ENCODE results near the gene FXYD1. TPM values are rescaled to one million over a fixed set of nuclear protein-coding genes. Genes with fewer than 3 reads are reported as not detected.

Gene FXYD1
- total RNA-seq, 1 donor, result 0.42 TPM

DNA sequence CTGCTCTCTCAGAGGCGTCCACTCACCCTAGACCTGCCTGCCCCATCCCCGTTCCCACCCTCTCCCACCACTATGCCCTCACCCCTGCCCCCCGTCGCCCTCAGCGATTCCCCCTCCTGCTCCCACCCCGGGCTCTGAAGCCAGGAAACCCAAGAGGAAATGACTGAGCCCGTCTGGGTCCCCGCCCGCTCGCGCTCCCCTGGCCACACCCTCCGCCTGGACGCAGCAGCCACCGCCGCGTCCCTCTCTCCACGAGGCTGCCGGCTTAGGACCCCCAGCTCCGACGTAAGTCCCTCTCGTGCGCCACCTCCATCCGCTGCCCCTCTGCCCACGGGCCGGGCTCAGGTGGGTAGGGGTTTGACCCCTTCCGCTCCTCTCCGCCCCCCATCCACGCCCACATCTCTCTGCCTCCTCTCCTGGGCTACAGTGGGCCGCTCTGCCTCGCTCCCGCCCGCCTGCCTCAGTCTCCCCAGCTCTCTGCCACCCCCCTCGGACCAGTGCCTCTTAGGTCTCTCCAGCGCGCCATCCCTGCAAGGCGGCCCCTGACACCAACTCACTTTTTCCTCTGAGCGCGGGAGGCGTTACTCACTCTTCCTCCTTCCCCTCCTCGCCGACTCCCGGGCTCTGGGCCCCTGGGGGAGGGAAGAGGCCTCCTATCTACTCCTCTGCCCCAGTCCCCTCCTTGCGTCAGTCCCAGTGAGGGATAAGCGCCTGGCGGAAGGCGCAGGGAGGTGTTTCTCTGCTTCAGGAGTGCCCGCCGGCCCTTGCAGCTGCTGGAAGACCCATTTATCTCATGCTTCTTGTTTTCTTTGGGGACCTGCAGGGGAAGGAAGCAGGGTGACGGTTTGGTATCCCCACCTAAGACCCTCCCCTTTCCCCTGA lies 16.1 kb downstream of the FXYD1 start, which contains the start of gene FXYD5:
Gene FXYD5, plus strand, starts transcription at position 211 of the 882 bp plus-strand sequence. CDS start 816 bp downstream, outside the sequence.
- Histone ChIP-seq H3K4me1 (ENCODE audit: insufficient read depth, low read length) (peaks cover 51% of the 10 kb centered on the region), H3K9me3 (ENCODE audit: low read depth, low read length) (no peaks in the 10 kb centered on the region), H3K4me3 (ENCODE audit: low read length) (peak within 1 kb of the TSS; percentile 91), H3K27me3 (ENCODE audit: insufficient read depth, low read length) (no peaks in the 10 kb centered on the region)

DNA sequence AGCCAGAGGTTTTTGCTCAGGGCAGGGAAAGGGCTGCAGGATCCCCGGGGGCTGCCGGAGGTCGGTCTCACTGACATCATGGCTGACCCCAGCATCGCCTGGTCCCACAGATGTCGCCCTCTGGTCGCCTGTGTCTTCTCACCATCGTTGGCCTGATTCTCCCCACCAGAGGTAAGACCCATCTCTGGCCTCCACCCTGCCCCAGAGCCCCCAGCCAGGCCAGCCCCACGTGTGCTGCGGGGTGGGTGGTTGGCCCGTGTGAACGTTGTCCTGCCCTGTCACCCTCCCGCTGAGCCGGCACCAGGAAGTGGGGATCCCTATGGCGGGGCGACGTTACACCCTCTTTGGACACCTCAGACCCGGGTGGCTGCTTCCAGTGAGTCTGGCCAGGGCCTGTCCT lies 16.8 kb downstream of the FXYD1 start:
- H3K4me1 ChIP-seq (ENCODE audit: insufficient read depth, low read length), result peaks cover 51% of the 10 kb centered on the region
- H3K9me3 ChIP-seq (ENCODE audit: low read depth, low read length), result no peaks in the 10 kb centered on the region
- no peaks in the 10 kb centered on the region for H3K27me3 ChIP-seq (ENCODE audit: insufficient read depth, low read length)
- H3K4me3 ChIP-seq (ENCODE audit: low read length), result peak overlapping the region; percentile 91

DNA sequence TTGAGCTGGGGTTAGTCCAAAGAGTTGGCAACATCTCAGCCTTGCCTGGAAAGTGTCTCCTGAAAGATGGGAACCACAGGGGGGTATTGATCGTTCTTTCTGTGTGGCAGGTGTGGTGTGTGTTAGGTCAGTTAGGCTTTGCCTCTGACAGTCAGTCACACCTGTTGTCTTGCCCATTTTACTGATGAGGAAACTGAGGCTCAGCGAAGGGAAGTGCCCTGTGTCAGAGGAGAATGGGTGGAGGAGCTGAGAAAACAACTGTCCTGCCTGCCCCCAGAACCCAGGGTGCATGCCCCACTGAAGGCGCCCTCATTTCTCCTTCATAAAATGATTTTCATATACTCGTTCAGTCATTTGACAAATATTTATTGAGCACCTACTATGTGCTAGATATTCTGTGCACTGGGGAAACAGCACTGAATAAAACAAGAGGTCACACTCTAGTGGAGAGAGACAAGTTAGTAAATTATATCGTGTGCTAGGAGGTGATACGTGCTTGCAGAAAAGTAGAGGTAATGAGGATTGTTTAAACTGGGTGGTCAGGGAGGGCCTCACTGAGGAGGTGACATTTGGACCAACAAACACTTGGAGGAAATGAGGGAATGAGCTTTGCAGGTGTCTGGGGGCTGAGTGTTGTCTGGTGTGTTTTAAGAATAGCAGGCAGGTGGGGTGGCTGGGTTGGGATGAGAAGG lies 17.5 kb downstream of the FXYD1 start:
- Histone ChIP-seq H3K4me1 (ENCODE audit: insufficient read depth, low read length) (peaks cover 51% of the 10 kb centered on the region), H3K9me3 (ENCODE audit: low read depth, low read length) (no peaks in the 10 kb centered on the region), H3K4me3 (ENCODE audit: low read length) (peak overlapping the region; percentile 91), H3K27me3 (ENCODE audit: insufficient read depth, low read length) (no peaks in the 10 kb centered on the region)

DNA sequence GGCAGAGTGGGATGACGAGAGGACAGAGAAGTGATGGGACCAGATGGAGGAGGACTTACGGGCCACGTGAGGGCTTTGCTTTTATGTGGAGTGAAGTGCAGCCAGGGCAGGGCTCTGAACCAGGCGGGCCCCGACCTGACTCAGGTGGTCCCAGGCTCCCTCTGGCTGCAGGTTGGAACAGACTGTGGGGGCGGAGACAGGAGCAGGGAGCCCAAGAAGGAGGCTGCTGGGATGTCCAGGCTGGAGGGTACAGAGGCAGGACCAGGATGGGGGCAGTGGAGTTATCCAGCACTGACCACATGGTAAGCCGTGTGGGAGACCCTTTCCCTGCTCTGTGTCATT lies 18.0 kb downstream of the FXYD1 start:
- H3K27me3 ChIP-seq (ENCODE audit: insufficient read depth, low read length), result no peaks in the 10 kb centered on the region
- H3K9me3 ChIP-seq (ENCODE audit: low read depth, low read length), result no peaks in the 10 kb centered on the region
- H3K4me1 ChIP-seq (ENCODE audit: insufficient read depth, low read length), result peaks cover 51% of the 10 kb centered on the region
- H3K4me3 ChIP-seq (ENCODE audit: low read length), result no peak overlapping the region

DNA sequence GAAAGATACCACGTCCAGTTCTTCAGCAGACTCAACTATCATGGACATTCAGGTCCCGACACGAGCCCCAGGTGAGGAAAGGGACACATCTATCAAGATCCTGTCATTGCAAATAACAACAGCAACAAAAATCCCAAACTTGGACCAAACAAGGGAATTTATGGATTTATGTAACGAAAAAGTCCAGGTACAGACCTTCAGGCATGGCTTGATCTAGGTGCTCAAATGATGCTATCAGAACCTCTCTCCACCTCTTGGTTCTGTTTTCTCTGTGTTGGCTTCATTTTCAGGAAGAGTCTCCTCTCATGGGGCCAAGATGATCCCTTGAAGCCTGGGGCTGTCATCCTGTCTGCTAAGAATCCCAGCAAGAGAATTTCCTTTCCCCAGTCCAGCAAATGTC lies 18.8 kb downstream of the FXYD1 start:
- peaks cover 43% of the 10 kb centered on the region for H3K4me1 ChIP-seq (ENCODE audit: insufficient read depth, low read length)
- H3K9me3 ChIP-seq (ENCODE audit: low read depth, low read length), result no peaks in the 10 kb centered on the region
- no peak overlapping the region for H3K4me3 ChIP-seq (ENCODE audit: low read length)
- no peaks in the 10 kb centered on the region for H3K27me3 ChIP-seq (ENCODE audit: insufficient read depth, low read length)

DNA sequence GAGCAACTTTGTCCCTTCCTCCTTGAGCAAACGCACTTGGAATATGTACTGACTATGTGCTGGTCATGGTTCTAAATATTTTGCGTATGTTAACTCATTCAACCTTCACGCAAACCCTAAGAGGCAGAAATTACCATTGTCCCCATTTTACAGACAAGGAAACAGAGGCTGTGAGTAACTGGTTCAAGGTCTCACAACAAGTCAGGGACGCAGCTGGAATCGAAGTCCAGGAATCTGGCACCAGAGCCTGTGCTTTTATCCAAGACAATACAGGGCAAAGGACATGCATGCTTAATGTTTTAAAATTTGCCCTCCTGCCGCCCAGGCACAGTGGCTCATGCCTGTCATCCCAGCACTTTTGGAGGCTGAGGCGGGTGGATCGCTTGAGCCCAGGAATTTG lies 21.0 kb downstream of the FXYD1 start:
- Histone ChIP-seq H3K27me3 (ENCODE audit: insufficient read depth, low read length) (no peaks in the 10 kb centered on the region), H3K9me3 (ENCODE audit: low read depth, low read length) (no peaks in the 10 kb centered on the region), H3K4me3 (ENCODE audit: low read length) (no peak overlapping the region), H3K4me1 (ENCODE audit: insufficient read depth, low read length) (peaks cover 28% of the 10 kb centered on the region)

DNA sequence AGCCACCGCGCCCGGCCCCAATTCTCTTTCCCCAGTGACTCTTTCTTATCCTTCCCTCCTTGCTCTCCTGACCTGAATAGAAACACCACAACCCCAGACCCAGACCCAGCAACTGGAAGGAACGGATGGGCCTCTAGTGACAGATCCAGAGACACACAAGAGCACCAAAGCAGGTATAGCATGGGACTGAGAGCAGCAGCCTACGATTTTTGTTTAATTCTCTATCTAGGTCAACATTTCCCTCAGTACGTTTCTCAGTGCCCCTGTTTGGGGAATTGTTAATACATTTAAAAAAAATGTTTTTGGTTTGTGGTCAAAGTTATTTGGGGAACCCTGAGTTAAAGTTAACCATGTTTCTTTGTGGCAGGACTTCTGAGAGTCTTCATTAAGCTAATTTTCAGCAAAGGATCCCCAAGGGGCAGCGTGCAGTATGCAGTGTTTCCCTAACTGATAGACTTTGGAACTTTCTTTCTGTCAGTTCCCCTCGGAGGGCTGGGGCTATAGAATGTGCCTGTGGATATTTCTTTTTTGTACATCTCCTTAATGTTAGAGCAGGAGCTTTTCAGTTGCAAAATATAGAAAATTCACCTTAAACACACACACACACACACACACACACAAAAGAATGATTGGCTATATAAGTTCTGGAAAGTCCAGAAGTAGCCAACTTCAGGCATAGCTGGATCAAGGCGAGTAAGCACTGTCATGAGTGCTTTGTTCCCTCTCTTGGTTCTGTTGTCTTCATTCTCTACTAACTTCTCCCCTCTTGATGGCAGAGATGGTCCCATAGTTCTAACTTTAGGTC lies 22.2 kb downstream of the FXYD1 start:
- Histone ChIP-seq H3K4me3 (ENCODE audit: low read length) (no peak overlapping the region), H3K27me3 (ENCODE audit: insufficient read depth, low read length) (no peaks in the 10 kb centered on the region), H3K4me1 (ENCODE audit: insufficient read depth, low read length) (peaks cover 22% of the 10 kb centered on the region), H3K9me3 (ENCODE audit: low read depth, low read length) (no peaks in the 10 kb centered on the region)

DNA sequence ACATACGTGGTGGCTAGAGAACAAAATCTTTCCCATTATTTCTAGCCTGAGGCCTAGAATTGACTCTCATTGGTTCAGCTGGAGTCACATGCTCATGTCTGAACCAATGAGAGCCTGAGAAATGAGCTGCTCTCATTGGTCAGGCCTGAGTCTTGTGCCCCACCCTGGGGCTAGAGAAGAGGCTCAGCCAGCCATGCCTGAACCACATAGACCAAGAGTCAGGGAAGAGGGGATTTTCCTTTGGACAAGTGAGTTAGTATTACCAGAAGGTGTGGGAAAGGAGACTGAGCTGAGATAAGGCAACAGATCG lies 22.8 kb downstream of the FXYD1 start:
- Histone ChIP-seq H3K9me3 (ENCODE audit: low read depth, low read length) (no peaks in the 10 kb centered on the region), H3K4me1 (ENCODE audit: insufficient read depth, low read length) (peaks cover 17% of the 10 kb centered on the region), H3K4me3 (ENCODE audit: low read length) (no peak overlapping the region), H3K27me3 (ENCODE audit: insufficient read depth, low read length) (no peaks in the 10 kb centered on the region)

DNA sequence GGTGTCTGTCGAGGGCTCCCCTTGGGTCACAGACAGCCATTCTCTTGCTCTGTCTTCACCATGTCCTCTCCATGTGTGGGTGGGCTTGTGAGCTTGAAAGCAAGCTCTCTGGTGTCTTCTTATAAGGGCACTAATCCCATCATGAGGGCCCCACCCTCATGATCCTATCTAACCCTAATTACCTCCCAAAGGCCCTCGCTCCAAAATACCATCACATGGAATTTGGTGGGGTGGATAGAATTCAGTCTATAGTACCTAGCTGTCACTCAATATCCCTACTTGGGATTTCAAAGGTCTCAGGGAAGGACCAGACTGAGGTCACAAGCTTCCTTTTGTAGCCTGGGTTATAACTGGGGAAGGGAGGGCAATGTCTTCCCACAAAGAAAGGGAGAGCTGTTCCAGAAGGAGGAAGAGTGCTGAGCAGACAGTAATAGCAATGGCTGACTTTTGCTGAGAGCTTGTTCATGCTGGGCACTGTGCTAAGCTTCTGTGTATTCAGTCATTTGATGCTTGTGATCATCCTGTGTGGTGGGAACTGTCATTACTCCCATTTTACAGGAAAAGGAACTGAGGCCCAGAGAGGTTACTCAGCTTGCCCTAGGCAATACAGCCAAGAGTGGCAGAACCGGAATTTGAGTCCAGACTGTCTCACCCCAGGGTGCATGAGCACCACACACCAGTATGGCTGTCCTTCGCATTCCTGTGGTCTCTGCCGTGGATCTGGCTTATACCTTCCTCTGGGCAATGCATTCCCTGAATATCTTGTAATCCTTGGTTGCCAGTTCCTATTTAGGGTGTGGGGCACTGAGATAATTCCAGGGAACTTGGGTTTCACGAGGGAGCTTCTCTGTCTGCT lies 24.1 kb downstream of the FXYD1 start:
- Histone ChIP-seq H3K4me3 (ENCODE audit: low read length) (no peak overlapping the region), H3K27me3 (ENCODE audit: insufficient read depth, low read length) (no peaks in the 10 kb centered on the region), H3K4me1 (ENCODE audit: insufficient read depth, low read length) (peaks cover 20% of the 10 kb centered on the region), H3K9me3 (ENCODE audit: low read depth, low read length) (no peaks in the 10 kb centered on the region)

DNA sequence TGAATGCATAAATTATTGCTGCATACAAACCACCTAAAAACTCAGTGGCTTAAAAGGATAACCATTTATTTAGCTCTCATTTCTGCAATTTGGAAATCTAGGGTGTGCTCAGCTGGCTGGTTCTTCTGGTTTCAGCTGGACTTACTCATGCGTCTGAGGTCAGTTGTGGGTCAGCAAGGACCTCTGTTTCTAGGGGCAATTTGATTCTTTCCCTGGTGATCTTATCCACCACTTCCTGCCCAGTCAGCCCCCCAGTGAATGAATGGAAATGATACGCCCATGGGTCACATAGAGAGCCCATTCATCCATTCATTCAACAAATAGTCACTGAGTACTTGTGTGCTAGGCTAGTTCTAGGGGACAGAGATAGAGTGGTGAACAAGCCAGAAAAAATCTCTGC lies 25.8 kb downstream of the FXYD1 start:
- Histone ChIP-seq H3K27me3 (ENCODE audit: insufficient read depth, low read length) (no peaks in the 10 kb centered on the region), H3K9me3 (ENCODE audit: low read depth, low read length) (no peaks in the 10 kb centered on the region), H3K4me1 (ENCODE audit: insufficient read depth, low read length) (peaks cover 26% of the 10 kb centered on the region), H3K4me3 (ENCODE audit: low read length) (no peak overlapping the region)

DNA sequence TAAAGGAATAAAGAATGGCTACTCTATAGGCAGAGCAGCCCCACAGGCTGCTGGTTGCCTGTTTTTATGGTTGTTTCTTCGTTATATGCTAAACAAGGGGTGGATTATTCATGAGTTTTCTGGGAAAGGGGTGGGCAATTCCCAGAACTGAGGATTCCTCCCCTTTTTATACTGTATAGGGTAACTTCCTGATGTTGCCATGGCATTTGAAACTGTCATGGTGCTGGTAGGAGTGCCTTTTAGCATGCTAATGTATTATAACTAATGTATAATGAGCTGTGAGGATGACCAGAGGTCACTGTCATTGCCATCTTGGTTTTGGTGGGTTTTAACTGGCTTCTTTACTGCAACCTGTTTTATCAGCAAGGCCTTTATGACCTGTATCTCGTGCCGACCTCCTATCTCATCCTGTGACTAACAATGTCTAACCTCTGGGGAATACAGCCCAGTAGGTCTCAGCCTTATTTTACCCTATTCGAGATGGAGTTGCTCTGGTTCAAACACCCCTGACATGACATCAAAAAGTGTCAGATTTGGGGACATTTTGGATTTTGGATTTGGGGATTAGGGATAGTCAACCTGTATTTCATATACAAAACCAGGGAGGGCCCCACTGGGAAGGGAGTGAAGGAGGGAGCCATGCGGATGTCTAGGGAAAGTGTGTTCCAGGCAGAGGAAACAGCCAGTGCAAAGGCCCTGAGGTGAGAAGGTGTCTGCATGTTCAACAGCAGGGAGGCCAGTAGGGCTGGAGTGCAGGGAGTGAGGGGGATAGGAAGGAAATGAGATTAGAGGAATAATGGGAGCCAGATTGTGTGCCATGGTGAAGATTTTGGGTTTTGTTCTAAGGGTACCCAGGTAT lies 26.8 kb downstream of the FXYD1 start:
- H3K4me3 ChIP-seq (ENCODE audit: low read length), result no peak overlapping the region
- H3K9me3 ChIP-seq (ENCODE audit: low read depth, low read length), result no peaks in the 10 kb centered on the region
- H3K4me1 ChIP-seq (ENCODE audit: insufficient read depth, low read length), result peaks cover 31% of the 10 kb centered on the region
- no peaks in the 10 kb centered on the region for H3K27me3 ChIP-seq (ENCODE audit: insufficient read depth, low read length)

DNA sequence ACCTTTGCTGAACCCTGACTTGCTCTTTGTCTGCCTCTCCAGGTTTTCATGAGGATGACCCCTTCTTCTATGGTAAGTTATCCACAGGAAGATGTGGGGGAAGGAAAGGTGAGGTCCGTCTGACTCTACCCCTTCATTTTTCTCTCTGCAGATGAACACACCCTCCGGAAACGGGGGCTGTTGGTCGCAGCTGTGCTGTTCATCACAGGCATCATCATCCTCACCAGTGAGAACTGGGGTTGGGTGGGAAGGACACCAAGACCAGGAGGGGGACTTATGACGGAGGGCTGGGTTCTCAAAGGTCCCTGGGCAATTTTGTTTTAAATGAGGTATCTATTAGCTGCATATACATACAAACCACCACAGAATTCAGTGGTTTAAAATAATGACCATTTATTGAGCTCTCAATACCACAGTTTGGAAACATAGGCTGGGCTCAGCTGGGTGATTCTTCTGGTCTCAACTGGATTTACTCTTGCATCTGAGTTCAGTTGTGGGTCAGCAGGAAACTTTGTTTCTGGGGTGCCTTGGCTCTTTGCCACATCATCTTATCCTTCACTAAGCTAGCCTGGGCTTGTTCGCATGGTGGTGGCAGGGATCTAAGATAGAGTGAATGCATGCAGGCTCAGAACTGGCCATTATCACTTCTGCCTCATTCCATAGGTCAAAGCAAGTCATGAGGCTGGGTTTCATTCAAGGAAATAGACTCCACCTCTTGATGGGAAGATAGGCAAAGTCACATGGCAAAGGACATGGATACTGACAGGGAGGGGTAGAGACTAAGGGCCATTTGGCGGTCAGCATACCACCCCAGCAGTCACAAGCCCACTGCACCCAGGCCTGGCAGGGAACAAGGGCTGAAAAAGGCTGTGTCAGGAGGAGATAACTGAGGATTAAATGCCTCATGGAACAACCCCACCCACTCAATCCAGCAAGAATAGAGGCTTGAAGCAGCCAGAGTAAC lies 27.8 kb downstream of the FXYD1 start:
- H3K4me1 ChIP-seq (ENCODE audit: insufficient read depth, low read length), result peaks cover 37% of the 10 kb centered on the region
- no peaks in the 10 kb centered on the region for H3K27me3 ChIP-seq (ENCODE audit: insufficient read depth, low read length)
- no peaks in the 10 kb centered on the region for H3K9me3 ChIP-seq (ENCODE audit: low read depth, low read length)
- no peak overlapping the region for H3K4me3 ChIP-seq (ENCODE audit: low read length)

Data from mononuclear cell (primary cell).